ENCODE results near the gene PROSER3.
A peak's percentile ranks its signal among the peaks of the same experiment; 100 is the strongest.

The PROSER3 gene

GRCh38 chr19:35739275-35740107 lies 18.5 kb upstream of the PROSER3 start:
- DNase-seq, result no peak

DNA sequence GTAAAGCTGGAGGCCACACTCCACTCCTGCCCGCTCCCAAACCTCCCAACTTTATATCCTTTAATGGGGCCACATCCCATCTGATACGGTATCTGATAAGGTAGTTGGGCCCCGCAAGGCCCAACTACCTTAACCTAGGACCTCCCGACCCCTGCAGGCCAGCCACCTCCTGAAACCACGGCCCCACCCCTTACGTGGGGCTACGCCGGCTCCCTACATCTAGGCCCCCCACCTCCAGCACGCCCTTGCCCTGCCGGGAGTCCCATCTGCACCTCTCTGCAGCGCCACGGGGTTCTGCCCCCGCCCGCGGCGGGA lies 17.9 kb upstream of the PROSER3 start:
- no peak for DNase-seq

DNA sequence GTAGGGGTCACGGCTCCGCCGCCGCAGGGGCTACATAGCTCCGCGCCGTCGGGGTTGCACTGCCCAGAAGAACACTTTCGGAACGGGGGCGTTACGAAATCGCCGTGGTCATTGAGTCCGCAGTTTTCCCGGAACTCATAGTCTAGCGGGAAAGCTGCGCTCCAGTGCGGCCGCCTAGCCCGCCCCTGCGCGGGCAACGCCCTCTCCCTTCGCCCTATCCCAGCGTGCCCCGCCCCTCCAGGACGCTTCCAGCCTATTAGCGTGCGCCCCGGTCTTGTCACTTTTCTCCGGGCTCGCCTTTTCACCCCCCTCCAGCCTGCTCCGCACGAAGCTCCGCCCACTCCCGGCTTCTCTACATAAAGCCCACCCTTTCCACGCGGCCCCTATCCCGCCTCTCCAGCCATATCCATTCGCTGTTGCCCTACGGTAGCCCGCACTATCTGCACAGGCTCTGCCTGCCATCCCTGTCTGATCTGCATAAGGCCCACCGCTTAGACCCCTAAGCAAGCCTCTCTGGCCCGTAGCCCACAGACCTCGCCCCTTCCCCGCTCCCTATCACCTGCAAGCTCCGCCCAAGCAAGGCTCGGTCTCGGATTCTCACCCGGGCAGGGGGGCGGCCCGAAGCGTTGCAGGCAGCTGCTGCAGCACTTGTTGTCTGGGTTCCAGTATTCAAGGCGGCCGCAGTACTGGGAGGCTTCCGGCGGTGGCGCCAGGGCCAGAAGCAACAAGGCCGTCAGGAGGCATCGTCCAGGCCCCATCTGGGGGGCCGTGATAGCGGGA lies 17.4 kb upstream of the PROSER3 start:
- peak; percentile 87 for DNase-seq

- DNase-seq, result no peak
Measured at GRCh38 chr19:35741203-35741515, 16.8 kb upstream of the PROSER3 start.

DNA sequence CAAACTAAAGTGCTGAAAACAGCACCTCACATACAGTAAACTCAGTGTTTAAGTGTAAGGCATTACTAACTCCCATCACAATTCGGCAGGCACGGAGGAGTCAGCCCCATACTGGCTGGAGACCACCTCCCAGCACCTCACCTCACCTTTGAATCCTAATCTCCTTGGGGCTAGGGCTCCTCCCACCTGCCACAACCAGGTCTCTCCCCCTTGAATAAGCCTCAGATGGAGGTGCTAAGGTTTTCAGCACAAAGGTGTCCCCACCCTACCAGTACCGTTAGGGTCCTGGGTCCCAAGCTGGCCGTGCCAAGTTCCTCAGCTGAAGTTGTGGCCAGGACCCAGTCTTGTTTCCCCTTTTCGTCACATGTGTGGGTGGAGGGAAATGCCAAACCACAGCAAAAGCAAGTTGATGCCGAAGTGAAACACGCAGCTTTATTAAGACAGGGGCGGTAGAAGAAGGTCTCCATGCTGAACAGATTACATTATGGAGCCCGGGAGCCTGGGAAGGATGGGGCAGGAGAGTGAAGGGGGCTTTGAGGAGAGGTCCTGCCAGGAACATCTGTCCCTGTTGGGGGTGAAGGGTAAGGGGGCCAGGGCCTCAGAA lies 15.8 kb upstream of the PROSER3 start, which contains the start of gene IGFLR1:
TSS of gene IGFLR1 (minus strand) at position 332 of the 604 bp plus-strand sequence. CDS start 1,272 bp downstream, outside the sequence.
- DNase-seq, result no peak

GRCh38 chr19:35743640-35744429 lies 14.1 kb upstream of the PROSER3 start:
- DNase-seq, result no peak

GRCh38 chr19:35744430-35745327 lies 13.3 kb upstream of the PROSER3 start:
- DNase-seq, result peak; percentile 94

DNA sequence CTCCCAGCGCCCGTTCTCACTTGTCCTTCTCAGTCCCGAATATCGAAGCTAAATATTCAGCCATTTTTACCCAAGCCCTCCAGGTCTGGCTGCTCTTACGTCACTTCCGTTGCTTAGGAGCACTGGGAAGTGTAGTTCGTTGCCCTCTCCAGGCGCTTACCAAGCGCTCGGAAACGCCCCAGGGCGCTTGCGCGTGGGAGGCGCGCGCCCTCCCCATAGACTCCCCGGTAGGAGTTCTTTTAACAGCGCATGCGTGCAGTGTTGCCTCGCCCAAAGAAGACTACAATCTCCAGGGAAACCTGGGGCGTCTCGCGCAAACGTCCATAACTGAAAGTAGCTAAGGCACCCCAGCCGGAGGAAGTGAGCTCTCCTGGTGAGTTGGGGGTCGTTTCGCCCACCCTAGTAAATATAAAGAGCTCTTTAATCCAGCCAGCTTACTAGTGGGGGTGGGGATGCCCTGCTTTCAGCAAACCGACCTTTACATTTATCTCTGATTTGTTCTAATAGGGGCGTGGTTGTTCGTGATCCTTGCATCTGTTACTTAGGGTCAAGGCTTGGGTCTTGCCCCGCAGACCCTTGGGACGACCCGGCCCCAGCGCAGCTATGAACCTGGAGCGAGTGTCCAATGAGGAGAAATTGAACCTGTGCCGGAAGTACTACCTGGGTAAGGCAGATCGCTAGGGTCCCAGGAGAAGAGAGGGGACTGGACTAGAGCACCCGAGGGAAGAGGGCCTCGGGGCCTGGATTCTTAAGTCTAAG lies 12.5 kb upstream of the PROSER3 start, which contains the start of the genes PSENEN and U2AF1L4:
TSS of gene PSENEN (plus strand) at position 324 of the 759 bp plus-strand sequence. CDS start at position 604, 280 bp downstream.
TSS of gene U2AF1L4 (minus strand) at position 91 of the 759 bp plus-strand sequence. CDS start at position 64, 27 bp downstream.
- peak; percentile 94 for DNase-seq

- no peak for DNase-seq
Measured at GRCh38 chr19:35746087-35746462, 11.9 kb upstream of the PROSER3 start.

DNA sequence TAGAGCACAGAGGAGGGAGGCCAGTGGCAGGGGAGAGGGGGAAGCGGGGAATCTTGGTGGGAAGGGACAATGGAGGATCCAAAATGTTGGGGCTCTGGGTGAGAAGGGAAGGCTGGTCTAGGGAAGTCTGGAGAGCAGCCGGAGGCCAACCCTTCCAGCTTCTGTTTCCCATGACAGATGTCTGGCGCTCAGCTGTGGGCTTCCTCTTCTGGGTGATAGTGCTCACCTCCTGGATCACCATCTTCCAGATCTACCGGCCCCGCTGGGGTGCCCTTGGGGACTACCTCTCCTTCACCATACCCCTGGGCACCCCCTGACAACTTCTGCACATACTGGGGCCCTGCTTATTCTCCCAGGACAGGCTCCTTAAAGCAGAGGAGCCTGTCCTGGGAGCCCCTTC lies 11.4 kb upstream of the PROSER3 start:
- DNase-seq, result no peak

GRCh38 chr19:35748106-35749020 lies 9.6 kb upstream of the PROSER3 start, which contains the start of gene LIN37:
Gene LIN37 (plus strand): TSS chr19:35748576. CDS start chr19:35748725, 149 bp downstream.
- DNase-seq, result peak; percentile 94

DNA sequence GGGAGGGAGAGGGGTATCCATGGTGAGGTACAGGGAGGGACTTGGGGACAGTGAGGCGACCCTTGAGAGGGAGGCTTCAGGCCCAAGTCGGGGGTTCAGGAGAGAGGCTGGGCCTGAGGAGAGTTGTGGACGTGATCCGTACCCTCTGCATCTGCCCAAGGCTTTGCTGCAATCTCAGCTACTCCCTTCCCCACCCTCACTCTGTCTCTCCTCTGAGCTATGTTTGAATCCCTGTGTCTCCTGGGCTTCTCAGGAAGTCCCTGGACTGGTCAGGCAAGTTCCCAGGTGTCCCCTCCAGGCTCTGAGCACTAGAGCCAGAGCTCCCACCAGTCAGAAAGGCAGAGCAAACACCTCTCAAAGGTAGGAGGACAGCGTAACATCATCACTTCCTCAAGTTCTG lies 7.8 kb upstream of the PROSER3 start:
- DNase-seq, result no peak

- no peak for DNase-seq
Measured at GRCh38 chr19:35751839-35752745, 5.9 kb upstream of the PROSER3 start.

DNA sequence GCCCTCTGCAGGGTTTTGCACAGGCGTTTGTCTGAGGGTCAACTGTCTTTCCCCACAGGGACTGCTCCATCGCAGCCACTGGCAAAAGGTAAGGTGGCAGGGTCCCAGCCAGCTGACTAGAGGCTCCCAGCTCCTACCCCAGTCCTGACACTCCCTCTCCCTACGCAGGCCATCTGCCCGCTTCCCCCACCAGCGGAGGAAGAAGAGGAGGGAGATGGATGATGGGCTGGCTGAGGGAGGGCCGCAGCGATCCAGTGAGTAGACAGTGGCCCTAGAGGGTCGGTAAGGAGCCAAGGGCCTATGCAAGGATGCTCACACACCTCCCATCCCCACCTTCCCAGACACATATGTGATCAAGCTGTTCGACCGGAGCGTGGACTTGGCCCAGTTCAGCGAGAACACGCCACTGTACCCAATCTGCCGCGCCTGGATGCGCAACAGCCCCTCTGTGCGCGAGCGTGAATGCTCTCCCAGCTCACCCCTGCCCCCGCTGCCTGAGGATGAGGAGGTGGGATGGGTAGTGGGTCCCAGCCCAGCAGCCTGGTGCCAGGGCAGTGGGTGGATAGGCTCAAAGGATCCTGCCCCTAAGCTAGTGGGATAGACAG lies 5.1 kb upstream of the PROSER3 start:
- no peak for DNase-seq

DNA sequence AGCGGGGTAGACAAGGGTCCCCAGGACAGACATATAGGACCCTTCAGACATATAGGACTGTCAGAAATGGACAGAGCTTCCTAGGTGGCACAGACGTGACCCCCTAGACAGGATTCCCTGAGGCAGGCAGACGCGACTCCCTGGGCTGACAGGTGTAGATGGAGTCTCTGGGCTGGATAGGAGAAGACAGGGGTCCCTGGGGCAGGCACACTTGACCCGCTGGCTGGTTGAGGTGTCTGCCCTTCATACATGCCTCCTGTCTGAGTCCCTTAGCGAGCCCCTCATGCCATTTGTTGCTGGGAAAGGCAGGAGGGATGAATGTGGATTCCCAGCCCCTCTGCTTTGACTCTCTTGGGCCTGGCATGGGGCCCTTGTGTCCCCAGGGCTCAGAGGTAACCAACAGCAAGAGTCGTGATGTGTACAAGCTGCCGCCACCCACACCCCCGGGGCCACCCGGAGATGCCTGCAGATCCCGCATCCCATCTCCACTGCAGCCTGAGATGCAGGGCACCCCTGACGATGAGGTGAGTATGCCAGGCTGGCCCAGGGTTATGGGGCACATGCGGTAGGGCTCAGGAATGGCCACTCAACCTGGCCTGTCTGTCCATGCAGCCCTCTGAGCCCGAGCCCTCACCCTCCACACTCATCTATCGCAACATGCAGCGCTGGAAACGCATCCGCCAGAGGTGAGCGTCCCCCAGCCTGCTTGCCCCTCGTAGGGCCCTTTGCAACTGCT lies 4.2 kb upstream of the PROSER3 start:
- DNase-seq, result no peak

- no peak for DNase-seq
Measured at GRCh38 chr19:35754370-35755130, 3.4 kb upstream of the PROSER3 start.

DNA sequence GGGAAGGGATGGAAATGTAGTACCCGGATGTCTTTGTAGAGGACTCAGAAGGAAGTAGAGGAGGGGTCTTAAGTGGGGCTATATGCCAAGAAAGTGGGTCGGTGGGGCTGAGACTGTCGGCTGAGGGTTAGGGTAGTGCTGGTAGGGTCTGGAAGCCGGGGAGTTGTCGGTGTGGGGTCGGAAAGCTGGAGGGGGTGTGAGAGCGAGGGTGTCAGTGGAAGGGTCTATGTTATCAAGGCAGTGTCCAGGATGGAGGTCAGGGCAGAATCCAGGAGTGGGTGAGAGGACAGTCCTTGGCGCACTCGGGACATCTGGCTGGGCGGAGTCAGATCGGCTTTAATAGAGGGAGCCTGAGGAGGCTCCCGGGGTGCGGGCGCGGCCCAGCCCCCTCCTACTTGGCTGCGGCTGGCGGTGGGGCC lies 2.8 kb upstream of the PROSER3 start:
- no peak for DNase-seq
